Suprapubic skin (tissue), 4 donors: ENCODE results near the gene TMEM63A. TPM values are rescaled to one million over a fixed set of nuclear protein-coding genes. Genes with fewer than 3 reads are reported as not detected.

Source experiments
- DNase-seq, 2 donors: peaks; one replicate each; pipeline ENCODE4 v3.0.0-alpha.2; 2019; ENCODE audit warnings: low spot score in 2 of 2
- H3K27ac ChIP-seq: fragments of 200-600 bp; sonication (generic); one replicate; pipeline ENCODE4 v1.5.1; 2019
- H3K27me3 ChIP-seq: fragments of 200-600 bp; sonication (generic); one replicate; pipeline ENCODE4 v1.5.1; 2019
- H3K36me3 ChIP-seq: fragments of 200-600 bp; sonication (generic); one replicate; pipeline ENCODE4 v1.5.1; 2019
- H3K4me1 ChIP-seq: fragments of 200-600 bp; sonication (generic); one replicate; pipeline ENCODE4 v1.5.1; 2019
- H3K4me3 ChIP-seq: fragments of 200-600 bp; sonication (generic); one replicate; pipeline ENCODE4 v1.5.1; 2019; ENCODE audit warnings: mild to moderate bottlenecking
- H3K9me3 ChIP-seq: fragments of 200-600 bp; sonication (generic); one replicate; pipeline ENCODE4 v1.5.1; 2019
- EP300 ChIP-seq: sonication (generic); formaldehyde crosslinking; IDR thresholded peaks from one replicate; pipeline ENCODE4 v1.6.1; 2017; ENCODE audit warnings: antibody characterized with exemption
- POLR2A ChIP-seq, 2 donors: fragments of 450-650 bp; IDR thresholded peaks; one replicate each; pipeline ENCODE4 v1.6.1; 2017; ENCODE audit warnings: antibody characterized with exemption in 2 of 2, mild to moderate bottlenecking in 2 of 2, moderate library complexity in 2 of 2
- POLR2AphosphoS5 ChIP-seq, 3 donors: sonication (generic); formaldehyde crosslinking; IDR thresholded peaks; one replicate each; pipeline ENCODE4 v1.6.1; 2017; ENCODE audit warnings: antibody characterized with exemption in 3 of 3
- WGBS: methylation state at CpG from one replicate; pipeline ENCODE4 v1.1.5; 2018; 5-methylcytosine and 5-hydroxymethylcytosine counted together
- total RNA-seq, 4 donors: library from RNA; depleted of rRNA; stranded (reverse); fragments of >200 nt; gene quantifications; one replicate each; pipeline ENCODE4 v1.1.0, GENCODE V29; 2016
- TF ChIP-seq, protein P1 (sequence below), 2 donors: fragments of 200-600 bp in 1 of 2; fragments of 450-650 bp in 1 of 2; sonication (generic) in 1 of 2; IDR thresholded peaks; one replicate each; pipeline ENCODE4 v1.5.1; 2016 to 2019; ENCODE audit warnings: antibody characterized with exemption in 2 of 2, mild to moderate bottlenecking in 1 of 2, moderate library complexity in 1 of 2

Gene TMEM63A
- total RNA-seq, 4 donors from 2014 or later = 32.6 to 162 (median 48.9) TPM

DNA sequence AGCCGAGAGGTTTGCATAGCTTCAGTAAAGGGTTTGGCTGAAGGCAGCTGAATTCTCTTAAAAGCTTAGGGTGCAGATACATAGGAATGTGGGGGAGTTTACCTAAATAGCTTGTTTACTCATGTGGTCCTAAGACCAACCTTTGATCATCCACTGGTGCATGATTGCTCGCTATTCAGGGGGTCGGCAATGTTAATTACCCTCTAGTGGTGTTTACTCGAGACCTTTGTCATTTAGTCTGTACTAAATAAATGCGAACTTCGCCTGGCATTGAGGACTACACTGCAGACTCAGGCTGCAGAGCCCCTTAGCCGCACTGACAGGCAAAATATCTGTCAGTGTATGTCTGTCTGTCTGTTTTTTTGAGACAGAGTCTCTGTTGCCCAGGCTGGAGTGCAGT, 31.8 kb downstream of the TMEM63A start:
- peaks cover 86% of the 10 kb centered on the region for H3K36me3 ChIP-seq
- peaks cover 20% of the 10 kb centered on the region for H3K4me1 ChIP-seq
- 90% methylated on average over 7 of the region's 7 CpGs for WGBS
- H3K9me3 ChIP-seq = no peaks in the 10 kb centered on the region
- TF ChIP-seq POLR2AphosphoS5 (IDR thresholded peaks at IDR 0.05) (no peak), POLR2A (IDR thresholded peaks at IDR 0.05) (no peak), EP300 (no peak)
- TF ChIP-seq, protein P1, sequence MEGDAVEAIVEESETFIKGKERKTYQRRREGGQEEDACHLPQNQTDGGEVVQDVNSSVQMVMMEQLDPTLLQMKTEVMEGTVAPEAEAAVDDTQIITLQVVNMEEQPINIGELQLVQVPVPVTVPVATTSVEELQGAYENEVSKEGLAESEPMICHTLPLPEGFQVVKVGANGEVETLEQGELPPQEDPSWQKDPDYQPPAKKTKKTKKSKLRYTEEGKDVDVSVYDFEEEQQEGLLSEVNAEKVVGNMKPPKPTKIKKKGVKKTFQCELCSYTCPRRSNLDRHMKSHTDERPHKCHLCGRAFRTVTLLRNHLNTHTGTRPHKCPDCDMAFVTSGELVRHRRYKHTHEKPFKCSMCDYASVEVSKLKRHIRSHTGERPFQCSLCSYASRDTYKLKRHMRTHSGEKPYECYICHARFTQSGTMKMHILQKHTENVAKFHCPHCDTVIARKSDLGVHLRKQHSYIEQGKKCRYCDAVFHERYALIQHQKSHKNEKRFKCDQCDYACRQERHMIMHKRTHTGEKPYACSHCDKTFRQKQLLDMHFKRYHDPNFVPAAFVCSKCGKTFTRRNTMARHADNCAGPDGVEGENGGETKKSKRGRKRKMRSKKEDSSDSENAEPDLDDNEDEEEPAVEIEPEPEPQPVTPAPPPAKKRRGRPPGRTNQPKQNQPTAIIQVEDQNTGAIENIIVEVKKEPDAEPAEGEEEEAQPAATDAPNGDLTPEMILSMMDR (IDR thresholded peaks at IDR 0.05) = no peak
- H3K27ac ChIP-seq = no peak overlapping the region
- no peak for DNase-seq
- H3K27me3 ChIP-seq = no peaks in the 10 kb centered on the region
- no peak overlapping the region for H3K4me3 ChIP-seq

GRCh38 chr1:225849925-225850324, 32.3 kb downstream of the TMEM63A start:
- DNase-seq = no peak
- peaks cover 23% of the 10 kb centered on the region for H3K4me1 ChIP-seq
- WGBS = 59% methylated on average over 7 of the region's 7 CpGs

DNA sequence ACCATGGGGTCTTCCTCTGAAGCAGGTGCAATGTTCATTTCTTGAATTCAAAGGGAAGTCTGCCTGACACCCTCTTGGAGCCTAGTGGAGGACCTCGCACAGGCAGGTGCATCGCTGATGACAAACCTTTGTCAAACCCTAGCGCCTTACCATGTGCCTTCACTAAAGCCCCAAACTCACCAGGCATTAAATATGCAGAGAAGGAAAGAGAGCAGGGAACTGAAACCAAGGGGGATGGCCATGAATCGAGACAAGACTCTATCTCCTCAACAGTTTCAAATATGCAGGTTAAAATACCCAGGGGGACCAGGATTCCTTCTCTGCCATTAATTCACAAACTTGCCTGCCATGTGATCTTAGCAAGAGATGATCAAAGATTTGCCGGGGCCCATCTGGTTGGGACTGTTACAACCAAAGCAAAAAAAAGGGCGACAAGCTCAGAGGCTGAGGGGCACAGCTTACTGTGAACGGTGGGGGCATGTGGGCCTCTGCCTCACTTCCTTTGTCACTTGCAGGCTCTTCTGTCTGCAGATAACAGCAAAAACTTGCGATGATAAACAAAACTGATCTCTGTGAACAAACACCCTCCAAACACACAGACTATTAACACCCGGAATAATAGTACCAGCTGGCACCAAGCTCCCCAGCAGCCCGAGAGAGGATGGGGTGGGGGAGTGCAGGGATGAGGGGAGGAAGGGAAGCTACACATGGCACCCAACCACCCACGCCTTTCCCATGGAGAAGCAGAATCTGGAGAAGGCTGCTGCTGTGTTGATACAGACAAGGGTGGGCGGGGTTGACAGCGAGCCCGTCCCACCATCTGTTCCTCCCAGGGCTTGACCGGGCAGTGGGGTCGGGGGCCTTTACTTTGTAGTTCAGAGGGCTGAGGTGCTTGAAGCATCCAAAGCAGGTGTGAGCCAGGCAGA, 33.9 kb downstream of the TMEM63A start:
- WGBS = 62% methylated on average over 16 of the region's 16 CpGs
- Histone ChIP-seq H3K27ac (no peak overlapping the region), H3K4me1 (peaks cover 23% of the 10 kb centered on the region), H3K4me3 (no peak overlapping the region), H3K36me3 (peaks cover 85% of the 10 kb centered on the region), H3K9me3 (no peaks in the 10 kb centered on the region), H3K27me3 (no peaks in the 10 kb centered on the region)
- no peak for TF ChIP-seq POLR2AphosphoS5 (IDR thresholded peaks at IDR 0.05)
- no peak for DNase-seq

More at GRCh38 chr1:225849925-225850324, 32.3 kb downstream of the TMEM63A start:
- no peak for TF ChIP-seq POLR2A (IDR thresholded peaks at IDR 0.05)
- no peak for TF ChIP-seq EP300
- TF ChIP-seq POLR2AphosphoS5 (IDR thresholded peaks at IDR 0.05) = no peak
- TF ChIP-seq, protein P1 (IDR thresholded peaks at IDR 0.05) = no peak
- H3K27me3 ChIP-seq = no peaks in the 10 kb centered on the region
- no peak overlapping the region for H3K27ac ChIP-seq
- H3K4me3 ChIP-seq = no peak overlapping the region
- H3K9me3 ChIP-seq = no peaks in the 10 kb centered on the region
- H3K36me3 ChIP-seq = peaks cover 86% of the 10 kb centered on the region

- Histone ChIP-seq H3K9me3 (no peaks in the 10 kb centered on the region), H3K27me3 (no peaks in the 10 kb centered on the region), H3K27ac (no peak overlapping the region), H3K36me3 (peaks cover 85% of the 10 kb centered on the region), H3K4me1 (peaks cover 23% of the 10 kb centered on the region), H3K4me3 (no peak overlapping the region)
- no peak for DNase-seq
- no peak for TF ChIP-seq POLR2AphosphoS5 (IDR thresholded peaks at IDR 0.05)
- TF ChIP-seq, protein P1 (IDR thresholded peaks at IDR 0.05) = no peak
- no peak for TF ChIP-seq EP300
- TF ChIP-seq POLR2A (IDR thresholded peaks at IDR 0.05) = no peak
- no CpG with 5 or more reads among the region's 4 CpGs for WGBS
Measured at GRCh38 chr1:225847610-225848009, 34.6 kb downstream of the TMEM63A start.

DNA sequence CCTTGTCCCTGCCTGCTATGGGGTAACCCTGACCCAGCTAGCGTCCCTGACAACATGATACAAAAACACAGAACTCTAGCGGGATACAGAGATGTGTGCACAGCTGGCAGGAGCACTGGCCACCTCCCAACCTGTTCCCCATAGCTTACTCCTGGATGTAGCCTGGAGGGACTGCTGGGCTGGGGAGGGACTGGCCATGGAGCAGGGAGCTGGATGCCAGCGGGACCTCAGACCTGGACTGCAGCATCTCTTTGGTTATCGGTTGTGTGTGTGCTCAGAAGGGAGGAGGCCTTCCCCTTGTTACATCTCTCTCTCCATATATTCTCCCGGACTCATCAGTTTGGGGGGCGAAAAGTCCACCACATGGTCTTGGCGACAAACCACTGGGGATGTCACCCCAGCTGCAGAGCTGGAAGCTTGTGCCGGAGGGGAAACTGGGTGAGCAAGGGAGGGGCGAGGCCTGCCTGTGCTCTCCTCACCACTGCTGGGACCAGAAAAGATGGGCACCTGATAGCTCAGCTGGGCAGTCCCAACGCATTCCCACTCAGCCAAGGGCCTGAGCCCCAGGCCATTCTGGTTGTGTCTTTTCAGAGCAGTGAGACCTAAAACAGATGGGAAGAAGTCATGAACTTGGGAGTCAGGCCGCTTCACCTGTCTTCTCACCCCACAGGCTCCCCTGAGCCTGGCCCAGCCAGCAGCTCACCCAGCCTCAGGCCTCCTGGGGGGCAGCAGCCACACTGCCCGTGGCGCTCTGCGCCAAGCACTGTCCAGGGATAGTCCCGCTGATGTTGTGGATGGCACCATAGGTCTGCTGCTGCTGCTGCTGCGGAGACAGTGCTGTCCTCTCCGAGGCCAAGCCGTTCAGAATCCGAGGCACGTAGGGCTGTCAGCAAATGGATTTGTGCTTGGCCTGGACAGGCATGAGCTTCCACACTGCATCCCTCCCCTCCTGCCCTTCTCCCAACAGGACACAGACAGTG, 35.6 kb downstream of the TMEM63A start:
- Histone ChIP-seq H3K9me3 (no peaks in the 10 kb centered on the region), H3K27ac (no peak overlapping the region), H3K4me1 (peaks cover 23% of the 10 kb centered on the region), H3K4me3 (no peak overlapping the region), H3K27me3 (no peaks in the 10 kb centered on the region), H3K36me3 (peaks cover 84% of the 10 kb centered on the region)
- no peak for DNase-seq
- WGBS = 80% methylated on average over 8 of the region's 20 CpGs
- TF ChIP-seq POLR2AphosphoS5 (IDR thresholded peaks at IDR 0.05) (no peak), EP300 (no peak), POLR2A (IDR thresholded peaks at IDR 0.05) (no peak)
- TF ChIP-seq, protein P1 (IDR thresholded peaks at IDR 0.05) = no peak
